HG02870 (cell line): ENCODE measurements around the gene RBM19.
"Not testable (repeated sequence)": the region's sequence is repeated elsewhere in the genome, so short reads cannot be mapped to it uniquely, and the experiment has no call there.

Experiments
- ATAC-seq: cut with Tn5 transposase; IDR thresholded peaks from one replicate; pipeline ENCODE4 v1.9.1; 2021; ENCODE audit warnings: mild to moderate bottlenecking, moderate library complexity; ENCODE audit not compliant: unreplicated experiment

RBM19 gene

DNA sequence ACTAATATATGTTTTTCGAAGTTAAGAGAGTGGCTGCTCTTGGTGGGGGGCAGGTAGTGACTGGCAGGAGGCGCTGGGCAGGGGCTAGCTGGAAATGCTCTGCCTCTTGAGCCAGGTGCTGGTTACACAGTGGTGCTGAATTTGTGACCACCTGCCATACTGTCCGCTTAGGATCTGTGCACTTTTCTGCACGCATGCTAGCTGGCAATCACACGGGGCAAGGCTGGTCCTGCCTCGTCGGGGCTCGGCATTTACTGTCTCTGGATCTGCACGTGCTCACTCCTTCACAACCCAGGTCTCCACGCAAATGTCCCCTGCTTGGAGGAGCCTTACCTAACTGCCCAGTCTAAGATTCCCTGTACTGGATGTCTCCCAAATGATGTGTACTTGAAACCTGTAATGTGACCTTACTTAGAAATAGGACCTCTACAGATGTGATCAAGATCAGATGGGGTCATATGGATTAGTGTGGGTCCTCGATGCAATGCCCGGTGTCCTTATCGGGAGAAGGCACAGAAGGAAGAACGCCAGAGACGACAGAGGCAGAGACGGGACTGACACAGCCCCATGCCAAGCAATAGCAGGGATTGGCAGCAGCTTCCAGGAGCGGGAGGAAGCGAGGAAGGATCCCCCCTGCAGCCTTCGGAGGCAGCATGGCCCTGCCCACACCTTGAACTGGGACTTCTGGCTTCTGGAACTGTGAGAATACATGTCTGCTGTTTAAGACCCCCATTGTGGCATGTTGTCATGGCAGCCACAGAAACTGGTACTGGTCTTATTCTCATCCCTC is 59.5 kb downstream of the RBM19 start:
- ATAC-seq = no peak

DNA sequence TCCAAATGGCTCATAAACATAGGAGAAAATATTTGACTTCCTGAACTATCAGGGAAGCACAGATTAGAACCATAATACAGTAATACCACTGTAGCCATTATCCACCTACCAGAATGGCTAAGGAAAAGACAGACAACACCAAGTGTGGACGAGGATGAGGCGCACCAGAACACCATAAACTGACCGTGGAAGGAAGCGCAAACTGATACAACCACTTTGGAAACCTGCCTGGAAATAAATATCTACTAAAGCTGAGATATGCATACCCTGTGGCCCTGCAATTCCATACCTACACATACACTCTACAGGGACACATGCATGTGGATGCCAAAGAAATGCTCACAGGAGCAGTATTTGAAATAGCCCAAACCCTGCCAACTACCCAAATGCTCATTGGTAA is 60.3 kb downstream of the RBM19 start:
- ATAC-seq = no peak

DNA sequence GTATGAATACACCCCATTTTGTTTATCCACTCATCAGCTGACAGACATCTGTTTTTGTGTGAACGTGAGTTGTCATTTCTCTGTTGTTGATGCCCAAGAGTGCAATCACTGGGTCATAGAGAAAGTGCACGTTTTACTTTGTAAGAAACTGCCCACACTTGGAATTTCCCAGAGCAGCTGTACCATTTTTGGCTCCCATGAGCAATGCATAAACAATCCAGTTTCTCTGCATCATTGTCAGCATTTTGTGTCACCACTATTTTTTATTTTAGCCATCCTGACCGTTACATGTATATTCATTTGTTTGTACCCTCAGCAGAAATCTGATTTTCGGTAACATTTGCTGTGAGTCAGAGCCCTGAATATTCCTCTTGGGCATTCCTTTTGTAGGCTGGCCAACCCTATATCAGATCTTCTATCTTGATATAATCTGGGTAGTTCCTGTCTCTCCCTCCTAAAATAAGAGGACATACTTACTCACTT is 62.7 kb downstream of the RBM19 start:
- no peak for ATAC-seq

DNA sequence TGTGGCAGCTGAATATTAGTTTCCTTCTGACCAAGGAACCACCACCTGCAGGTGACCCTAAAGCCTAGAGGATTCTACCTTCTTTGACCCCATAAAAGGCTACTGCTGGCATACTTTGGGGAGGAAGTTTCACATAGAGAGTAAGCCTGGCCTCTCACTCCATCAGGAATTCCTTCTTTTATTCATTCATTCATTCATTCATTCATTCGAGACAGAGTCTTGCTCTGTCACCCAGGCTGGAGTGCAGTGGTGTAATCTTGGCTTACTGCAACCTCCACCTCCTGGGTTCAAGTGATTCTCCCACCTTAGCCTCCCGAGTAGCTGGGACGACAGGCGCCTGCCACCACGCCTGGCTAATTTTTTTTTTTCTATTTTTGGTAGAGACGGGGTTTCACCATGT is 64.8 kb downstream of the RBM19 start:
- ATAC-seq = not testable (repeated sequence)

DNA sequence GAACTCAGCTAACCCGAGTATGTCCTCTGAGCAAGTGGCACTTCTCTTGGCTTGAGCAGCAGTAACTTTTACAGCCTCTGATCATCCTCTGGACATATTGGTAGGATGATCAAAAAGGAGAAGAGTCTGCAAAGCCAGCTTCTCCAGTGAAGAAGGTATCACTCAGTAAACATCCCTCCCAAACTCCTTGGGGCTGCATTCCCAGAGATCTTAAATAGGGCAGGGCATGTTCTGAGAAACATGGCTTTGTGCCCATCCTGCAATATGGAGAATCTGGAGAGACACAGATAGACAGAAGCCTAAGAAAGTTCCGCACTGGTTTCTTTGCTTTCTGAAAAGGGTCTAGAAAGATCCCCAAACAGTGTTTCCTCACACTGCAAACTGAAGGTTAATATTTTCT is 65.4 kb downstream of the RBM19 start:
- no peak for ATAC-seq

DNA sequence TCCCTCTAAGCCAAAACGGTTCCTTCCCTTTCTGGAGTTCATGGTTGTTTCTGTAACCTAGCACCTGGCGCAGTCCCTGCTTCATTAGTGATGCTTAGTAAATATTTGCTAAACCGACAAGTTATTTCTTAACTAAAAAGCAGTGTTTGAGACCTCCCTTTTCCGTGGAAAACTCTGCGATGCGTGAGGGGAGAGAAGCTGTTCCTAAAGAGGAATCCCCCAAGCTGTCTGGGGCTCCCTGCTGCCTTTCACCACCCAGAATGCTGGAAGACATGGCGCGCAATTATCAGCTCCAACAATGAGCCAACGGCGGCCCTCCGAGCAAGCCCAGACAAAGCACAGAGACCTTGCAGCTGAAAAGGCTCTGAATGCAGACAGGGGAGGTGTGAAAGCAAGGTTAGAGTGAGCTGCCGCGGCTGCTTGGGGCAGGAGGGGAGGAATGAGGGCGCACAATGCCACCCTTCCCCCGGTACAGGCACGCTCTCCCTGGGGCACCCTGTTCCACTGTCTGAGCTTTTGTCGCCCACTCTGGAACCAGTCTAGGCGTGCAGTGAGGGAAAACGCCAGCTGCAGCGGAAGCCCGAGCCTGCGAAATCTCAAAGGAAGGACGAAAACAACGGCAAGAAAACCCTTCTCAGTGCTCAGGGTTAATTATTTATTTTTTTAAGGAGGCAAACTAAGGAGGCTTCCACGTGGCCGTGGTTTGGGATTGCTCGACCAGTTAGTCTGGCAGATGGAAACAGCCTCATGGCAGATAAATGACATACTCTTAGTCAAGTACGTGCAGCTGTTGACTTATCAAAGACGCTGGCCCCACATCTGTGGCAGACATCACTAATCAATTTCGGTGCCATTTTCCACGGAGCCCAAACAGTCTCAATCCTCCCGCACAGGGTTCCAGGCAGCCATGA is 66.3 kb downstream of the RBM19 start:
- no peak for ATAC-seq

DNA sequence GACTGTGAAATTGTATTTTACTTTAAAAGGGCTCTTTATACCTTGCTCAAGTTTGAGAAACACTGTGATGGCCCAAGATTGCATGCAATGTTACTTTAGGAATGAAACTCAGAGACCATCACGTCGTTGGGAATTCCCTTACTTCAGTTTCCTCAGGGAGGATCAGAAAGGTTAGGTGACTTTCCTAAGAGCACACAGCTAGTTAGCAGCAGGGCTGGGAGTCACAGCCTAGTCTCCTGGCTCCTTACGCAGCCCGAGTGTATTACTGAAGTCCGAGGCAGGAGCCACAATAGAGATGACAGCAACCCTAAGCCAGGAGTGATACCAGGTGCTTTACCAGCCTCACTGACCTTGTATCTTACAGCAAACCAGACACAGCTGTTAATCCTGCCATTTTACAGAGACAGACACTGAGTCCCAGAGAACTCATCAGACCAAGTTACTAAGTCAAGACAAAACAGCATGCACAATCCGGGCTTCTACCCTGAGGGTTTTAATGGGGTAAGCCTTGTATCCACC is 67.0 kb downstream of the RBM19 start:
- ATAC-seq = no peak

DNA sequence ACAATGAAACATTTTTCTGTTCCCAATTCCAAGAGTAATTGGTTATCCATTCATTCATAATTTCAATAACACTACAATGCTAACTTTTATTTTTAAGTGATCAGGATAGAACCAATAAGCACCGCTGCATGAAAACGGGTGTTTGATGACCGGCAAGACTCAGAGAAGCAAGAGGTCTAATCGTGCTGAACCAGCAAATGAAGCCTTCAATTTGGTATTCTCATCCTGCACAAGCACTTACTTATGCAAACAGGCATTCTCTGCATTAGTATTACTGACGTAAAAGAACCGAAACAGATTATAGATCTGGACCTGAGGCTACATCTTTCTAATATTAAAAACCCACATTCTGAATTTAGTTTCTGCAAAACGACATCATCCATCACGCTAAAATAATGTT is 67.7 kb downstream of the RBM19 start:
- no peak for ATAC-seq

DNA sequence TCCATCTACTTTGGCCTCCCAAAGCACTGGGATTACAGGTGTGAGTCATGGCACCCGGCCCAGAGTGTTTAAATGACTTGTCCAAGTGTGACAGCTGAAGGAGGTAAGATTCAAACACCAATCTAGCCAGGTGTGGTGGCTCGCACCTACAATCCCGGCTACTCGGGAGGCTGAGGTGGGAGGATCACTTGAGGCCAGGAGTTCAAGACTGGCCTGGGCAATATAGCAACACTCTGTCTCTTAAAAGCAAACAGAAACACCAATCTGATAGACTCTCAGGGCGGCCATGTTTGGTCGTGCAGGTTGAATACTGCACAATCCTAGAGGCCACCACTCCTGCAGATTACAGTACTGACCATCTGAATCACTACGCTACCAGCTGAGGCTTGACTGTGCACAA is 68.7 kb downstream of the RBM19 start:
- no peak for ATAC-seq

DNA sequence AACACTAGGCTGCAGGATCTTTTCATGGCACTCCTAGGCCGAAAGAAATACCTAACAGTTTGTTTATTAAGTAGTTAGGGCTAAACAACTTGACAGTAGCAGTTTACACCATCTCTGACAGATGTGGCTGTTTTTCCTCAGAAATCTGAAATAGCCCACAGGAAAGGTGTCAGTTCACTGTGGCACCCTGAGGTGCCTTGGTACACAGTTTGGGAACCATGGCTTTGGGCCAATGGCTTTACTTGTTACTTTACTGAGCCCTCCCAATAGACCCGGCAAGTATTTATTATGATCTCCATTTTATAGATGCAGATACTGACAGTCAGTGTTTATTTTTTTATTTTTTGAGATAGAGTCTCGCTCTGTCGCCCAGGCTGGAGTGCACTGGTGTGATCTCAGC is 69.3 kb downstream of the RBM19 start:
- ATAC-seq = no peak

DNA sequence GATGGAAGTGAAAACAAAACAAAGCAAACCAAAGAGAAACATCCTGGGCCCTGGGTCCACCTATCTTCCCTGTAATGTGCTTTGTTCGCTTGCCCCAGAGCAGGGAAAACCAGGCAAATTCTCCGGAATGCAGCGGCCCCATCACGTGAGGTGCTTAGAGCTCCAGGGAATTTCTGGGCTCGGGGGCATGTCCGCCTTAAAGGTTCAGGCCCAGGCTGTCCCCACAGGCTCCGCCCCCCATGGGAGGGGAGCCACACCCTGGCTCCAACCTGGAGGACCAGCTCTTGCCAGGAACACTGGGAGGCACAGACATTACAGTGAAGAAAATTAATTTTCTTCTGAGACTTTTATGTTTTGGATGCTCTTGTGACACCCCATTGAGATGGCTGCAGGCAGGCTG is 69.9 kb downstream of the RBM19 start:
- ATAC-seq = no peak

DNA sequence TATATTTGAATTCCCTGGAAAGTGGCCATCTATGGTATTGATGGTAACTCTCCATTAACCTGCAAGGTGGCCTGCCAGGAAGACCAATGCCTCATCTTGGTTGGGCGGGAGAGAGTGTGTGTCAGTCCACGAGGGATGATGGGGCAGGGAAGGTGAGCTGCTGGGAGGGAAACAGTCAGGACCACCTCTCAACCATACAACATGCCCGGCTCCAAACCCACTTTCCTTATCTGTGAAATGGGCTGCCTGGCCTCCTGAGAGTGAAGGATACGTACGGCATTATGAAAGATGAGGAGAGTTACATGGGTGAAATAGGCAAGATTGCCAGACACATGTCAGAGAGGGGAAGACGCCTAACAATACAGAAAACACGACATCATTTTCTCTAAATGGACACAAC is 70.9 kb downstream of the RBM19 start:
- no peak for ATAC-seq

DNA sequence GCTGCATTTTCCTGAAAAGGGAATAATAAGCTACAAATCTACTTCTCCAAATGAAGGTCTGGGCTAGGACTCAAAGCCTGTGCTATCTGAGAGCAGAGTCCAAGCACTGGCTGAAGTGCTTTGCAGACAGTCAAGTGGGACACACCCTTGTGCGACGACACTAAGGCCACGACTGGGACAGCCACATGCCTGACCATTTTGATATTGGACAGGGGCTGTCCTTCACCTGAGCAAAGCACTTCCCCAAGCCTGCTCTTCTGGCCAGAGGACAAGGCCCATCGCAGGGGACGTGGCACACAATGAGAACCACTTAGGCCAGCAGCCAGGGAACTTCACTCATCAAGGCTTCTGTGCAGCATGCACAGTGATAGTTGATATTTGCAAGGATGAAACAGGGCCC is 71.4 kb downstream of the RBM19 start:
- no peak for ATAC-seq

DNA sequence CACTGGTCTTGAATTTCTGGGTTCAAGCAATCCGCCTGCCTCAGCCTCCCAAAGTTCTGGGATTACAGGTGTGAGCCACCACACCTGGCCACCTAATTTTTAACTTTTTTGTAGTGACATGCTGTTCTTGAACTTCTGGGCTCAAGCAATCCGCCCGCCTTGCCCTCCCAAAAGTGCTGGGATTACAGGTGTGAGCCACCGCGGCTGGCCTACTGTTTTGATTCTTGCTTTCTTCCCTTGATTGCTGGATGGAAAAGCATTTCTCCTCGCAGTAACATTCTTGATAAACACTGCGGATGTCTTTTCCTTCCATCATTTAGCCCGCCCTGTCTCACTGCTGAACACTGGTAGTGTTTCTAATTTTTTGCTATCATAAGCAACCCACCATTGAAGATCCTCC is 72.9 kb downstream of the RBM19 start:
- ATAC-seq = no peak

DNA sequence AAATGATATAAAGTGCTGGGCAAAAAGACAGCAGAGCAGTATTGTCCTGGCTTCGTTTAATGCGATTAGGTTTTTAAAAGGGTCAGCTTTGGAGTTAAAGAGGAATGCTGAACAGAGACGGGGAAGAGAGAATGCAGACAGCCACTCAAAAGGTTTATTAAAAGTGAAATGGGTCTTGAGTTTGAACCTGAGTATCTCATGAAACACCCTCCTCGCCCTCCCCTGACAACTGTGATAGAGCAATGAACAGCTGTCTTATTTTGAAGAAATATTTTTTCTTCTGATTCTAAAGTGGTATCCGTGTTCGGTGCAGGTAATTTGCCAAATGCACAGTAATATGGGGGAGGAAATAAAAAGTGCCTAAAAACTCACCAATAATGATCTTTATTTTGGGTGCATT is 73.6 kb downstream of the RBM19 start:
- ATAC-seq = no peak

DNA sequence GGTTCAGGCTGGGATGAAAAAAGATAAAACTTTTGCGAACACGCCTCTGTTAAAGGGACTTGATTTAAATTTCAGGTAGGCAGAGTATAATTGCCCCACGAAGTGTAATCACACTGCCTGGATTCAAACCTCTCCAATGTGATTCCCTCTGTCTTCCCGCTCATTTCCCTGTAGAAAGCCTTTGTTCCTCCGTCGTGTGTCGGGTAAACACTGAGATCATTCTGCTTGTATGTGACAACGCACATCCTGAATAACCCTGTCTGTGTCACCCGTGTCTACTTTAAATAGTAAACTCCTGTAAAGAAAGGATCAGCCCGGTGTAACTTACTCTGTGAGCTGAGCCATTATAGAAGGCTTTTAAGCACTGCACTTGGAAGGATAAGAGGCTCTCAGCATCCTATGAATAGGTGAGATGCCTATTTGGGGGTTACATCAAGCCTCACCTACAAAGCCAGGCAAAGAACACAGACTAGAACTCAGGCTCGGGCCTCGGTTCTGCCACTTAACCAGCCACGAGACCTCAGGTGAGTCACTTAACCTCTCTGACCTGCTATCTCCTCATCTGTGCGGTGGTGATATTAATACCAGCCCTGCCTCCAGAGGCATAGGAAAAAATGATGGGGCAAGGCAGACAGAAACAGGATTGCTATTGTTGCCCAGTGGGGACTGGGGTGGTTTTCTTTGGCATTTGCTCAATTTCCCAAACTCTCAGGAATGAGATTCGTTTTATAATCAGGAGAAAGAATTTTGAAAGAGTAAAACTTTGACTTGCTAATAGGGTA is 74.2 kb downstream of the RBM19 start:
- ATAC-seq = no peak

DNA sequence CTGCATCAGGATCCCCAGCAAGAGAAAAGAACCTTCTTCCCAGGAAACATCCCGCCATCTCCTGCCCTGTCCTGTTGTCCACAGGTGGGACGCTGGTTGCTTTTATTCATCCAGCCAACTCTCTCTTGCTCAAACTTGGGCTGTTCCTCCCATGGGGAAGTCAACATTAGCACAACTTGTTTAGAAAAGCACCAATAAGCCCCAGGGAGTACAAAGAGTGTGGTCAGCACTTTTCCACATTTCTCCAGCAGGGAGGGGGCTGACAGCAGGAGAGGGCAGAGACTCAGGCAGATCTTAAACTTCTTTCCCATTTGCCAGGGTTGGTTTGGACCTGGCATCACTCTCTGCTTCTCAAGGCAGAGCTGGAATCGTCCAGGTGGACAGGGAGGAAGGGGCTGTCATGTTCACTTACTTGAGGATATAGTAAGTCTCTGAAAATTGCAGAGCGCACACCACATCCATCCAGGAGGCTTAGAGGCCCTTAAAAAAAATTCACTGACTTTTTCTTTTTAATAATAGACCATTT is 74.9 kb downstream of the RBM19 start:
- no peak for ATAC-seq

DNA sequence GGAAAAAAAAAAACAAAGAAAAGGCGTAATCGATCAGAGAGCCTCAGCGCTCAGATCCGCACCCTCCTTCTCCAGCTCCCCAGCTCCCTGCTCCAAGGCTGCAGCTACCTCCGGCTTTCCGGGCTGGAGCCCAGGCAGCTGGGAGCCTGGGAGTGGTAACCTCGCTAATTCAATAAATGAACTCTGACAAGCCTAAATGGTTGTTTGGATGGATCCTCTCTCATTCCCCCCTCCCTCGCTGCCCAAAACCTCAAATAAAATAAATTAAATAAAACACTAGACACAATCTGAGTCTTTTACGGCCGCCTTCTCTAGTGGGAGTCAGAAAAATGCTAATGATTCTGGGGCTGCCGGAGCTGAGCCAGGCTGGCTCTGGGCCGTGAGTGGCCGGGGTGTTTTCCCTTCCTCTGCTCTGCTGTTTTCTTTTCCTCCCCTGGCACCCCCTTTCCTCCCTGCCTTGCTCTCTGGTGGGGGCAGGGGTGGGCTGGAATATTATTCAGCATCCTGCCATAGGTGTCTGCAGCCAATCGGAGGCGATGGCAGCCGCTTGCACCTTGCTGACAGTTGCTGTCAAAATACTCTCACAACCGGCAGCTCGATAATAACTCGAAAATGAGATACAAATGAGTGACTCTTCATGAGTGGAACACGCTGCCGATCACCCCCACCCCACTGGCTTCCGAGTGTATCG is 76.1 kb downstream of the RBM19 start:
- no peak for ATAC-seq

DNA sequence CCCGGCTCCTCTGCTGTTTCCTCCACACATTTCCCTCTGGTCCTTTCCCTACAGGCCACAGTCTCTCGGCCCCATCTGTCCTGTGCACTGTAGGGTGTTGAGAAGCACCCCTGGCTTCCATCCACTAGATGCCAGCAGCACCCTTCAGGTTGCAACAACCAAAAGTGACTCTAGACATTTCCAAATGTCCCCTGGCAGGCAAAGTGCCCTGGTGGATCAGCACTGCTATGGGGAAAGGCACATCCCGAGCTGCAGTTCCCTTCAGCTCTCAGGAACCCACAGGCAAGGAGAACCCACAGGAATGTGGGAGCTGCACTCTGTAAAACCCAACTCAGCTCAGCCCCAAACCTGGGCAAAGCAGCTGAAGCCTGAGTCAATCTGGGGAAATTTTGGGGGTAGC is 77.0 kb downstream of the RBM19 start:
- ATAC-seq = no peak

DNA sequence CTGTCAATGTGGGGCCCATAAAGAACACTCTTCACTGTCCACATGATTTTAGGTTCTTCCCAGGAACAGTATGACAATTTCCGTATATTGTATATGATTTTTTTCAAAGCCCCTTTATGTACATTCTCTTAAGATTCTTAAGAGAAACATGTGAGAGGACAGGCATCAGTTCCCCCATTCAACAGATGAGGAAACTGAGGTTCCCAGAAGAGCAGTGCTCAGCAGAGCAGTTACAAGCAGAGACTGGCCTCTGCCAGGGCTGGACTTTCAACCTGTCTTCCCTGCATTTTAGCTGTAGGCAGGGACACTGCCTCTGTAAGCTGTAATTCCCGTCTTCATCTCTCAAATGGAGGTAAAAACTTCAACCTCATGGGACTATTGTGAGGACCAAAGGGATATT is 77.7 kb downstream of the RBM19 start:
- ATAC-seq = no peak
